Fibroblast of villous mesenchyme (primary cell): ENCODE data around the gene PERCC1. TPM values are rescaled to one million over a fixed set of nuclear protein-coding genes. Genes with fewer than 3 reads are reported as not detected.

ENCODE experiments used
- DNase-seq: peaks from one replicate; pipeline ENCODE4 v3.0.0-alpha.2; 2010; ENCODE audit warnings: low read depth
- H3K4me3 ChIP-seq: 2 replicates; pipeline ENCODE4 v1.5.1; 2011; ENCODE audit warnings: low read depth, mild to moderate bottlenecking, low read length
- CTCF ChIP-seq: IDR thresholded peaks from 2 replicates; pipeline ENCODE4 v1.5.1; 2012; ENCODE audit warnings: low read depth, mild to moderate bottlenecking, low read length; ENCODE audit not compliant: insufficient read depth
- total RNA-seq: library from RNA; depleted of rRNA; stranded (reverse); fragments of >200 nt; gene quantifications from 2 replicates; pipeline ENCODE4 v1.2.3, GENCODE V29; 2012

PERCC1 gene
- total RNA-seq, 1 donor: not detected

GRCh38 chr16:1390239-1390779 is 40.6 kb upstream of the PERCC1 start:
- no peak overlapping the region for H3K4me3 ChIP-seq
- TF ChIP-seq CTCF: no peak
- no peak for DNase-seq

GRCh38 chr16:1392826-1393225 is 38.1 kb upstream of the PERCC1 start:
- no peak for TF ChIP-seq CTCF
- DNase-seq: no peak
- H3K4me3 ChIP-seq: no peak overlapping the region

GRCh38 chr16:1393613-1394176 is 37.2 kb upstream of the PERCC1 start:
- TF ChIP-seq CTCF: no peak
- H3K4me3 ChIP-seq: no peak overlapping the region
- DNase-seq: no peak

- no peak for DNase-seq
- no peak for TF ChIP-seq CTCF
- H3K4me3 ChIP-seq: no peak overlapping the region
These were observed 36.4 kb upstream of the PERCC1 start for GRCh38 chr16:1394367-1394951.

GRCh38 chr16:1395444-1396031 is 35.3 kb upstream of the PERCC1 start:
- no peak for DNase-seq
- H3K4me3 ChIP-seq: no peak overlapping the region
- no peak for TF ChIP-seq CTCF

GRCh38 chr16:1397779-1398178 is 33.1 kb upstream of the PERCC1 start:
- no peak for TF ChIP-seq CTCF
- no peak for DNase-seq
- no peak overlapping the region for H3K4me3 ChIP-seq

- DNase-seq: no peak
- TF ChIP-seq CTCF: no peak
These were observed 32.5 kb upstream of the PERCC1 start for GRCh38 chr16:1398351-1398750.

More at GRCh38 chr16:1398351-1398750, 32.5 kb upstream of the PERCC1 start:
- H3K4me3 ChIP-seq: no peak overlapping the region
